BLaER1 treated with 17β-estradiol and CSF1 and Interleukin-3, amounts not matched to agents 10 nM and 100 nM (cell line): ENCODE results near the gene CDC42BPA.

ENCODE experiments used
- H3K27ac ChIP-seq, 11 experiments: shearing (Covaris generic); formaldehyde crosslinking; 2 replicates each; pipeline ENCODE4 v1.8.1; 2022
- H3K27me3 ChIP-seq, 11 experiments: shearing (Covaris generic); formaldehyde crosslinking; 2 replicates each; pipeline ENCODE4 v1.8.1; 2022
- H3K36me3 ChIP-seq, 11 experiments: shearing (Covaris generic); formaldehyde crosslinking; 2 replicates each; pipeline ENCODE4 v1.8.1; 2022
- H3K4me1 ChIP-seq, 10 experiments: shearing (Covaris generic); formaldehyde crosslinking; 2 replicates each; pipeline ENCODE4 v1.8.1; 2022
- H3K4me2 ChIP-seq, 11 experiments: shearing (Covaris generic); formaldehyde crosslinking; 2 replicates each; pipeline ENCODE4 v1.8.1; 2022
- H3K4me3 ChIP-seq, 10 experiments: shearing (Covaris generic); formaldehyde crosslinking; 2 replicates each; pipeline ENCODE4 v1.8.1; 2022
- H3K9ac ChIP-seq, 11 experiments: shearing (Covaris generic); formaldehyde crosslinking; 2 replicates each; pipeline ENCODE4 v1.8.1; 2022
- H3K9me3 ChIP-seq, 11 experiments: shearing (Covaris generic); formaldehyde crosslinking; replicated peaks in 1 of 11; 2 replicates each; pipeline ENCODE4 v1.8.1; 2022
- H4K20me1 ChIP-seq, 11 experiments: shearing (Covaris generic); formaldehyde crosslinking; 2 replicates each; pipeline ENCODE4 v1.8.1; 2022
- Cebpa-rat ChIP-seq, 11 experiments: shearing (Covaris generic); IDR thresholded peaks; 2 replicates each; pipeline ENCODE4 v1.8.1; 2022

CDC42BPA gene

DNA sequence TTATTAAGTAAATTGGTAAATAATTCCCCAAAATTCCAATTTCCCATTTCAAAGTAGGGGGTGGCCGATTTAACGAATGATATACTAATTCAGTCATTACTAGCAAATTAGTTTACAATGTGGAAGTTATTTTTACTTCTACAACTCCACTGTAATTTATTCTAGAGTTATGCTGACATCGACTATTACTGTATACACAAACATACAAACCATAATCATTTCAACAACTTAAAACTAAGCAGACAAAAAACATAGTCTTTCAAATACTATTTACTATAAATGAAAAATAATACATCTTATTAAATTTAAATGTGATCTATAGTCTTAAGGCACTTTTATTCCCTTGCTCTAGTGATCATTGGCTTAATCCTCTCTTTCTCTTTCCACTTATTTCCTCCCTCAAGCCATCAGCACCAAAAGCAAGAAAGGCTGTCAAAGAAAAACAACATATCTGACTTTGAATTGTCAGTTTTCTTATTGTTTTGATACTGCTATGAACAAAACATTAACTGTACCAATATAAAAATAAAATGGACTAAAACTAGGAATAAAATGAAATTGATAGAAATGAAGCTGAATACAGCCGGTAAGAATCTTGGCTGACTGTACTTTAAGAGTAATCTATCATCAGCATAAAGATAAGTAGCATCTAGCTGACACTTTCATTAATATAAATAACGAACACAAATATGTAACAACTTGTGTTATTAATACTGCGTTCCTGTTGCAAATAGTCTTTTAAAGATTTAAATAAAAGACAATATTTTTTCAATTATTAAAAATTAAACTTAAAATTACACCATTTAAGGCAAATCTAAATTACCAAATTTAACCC lies 4.1 kb downstream of the CDC42BPA start:
- Histone ChIP-seq H3K4me1 (peaks cover 13 to 33% (median 25%) of the 10 kb centered on the region in 10 experiments; a peak in 19 of 20 replicates), H3K36me3 (peaks cover 0 to 9% (median 0%) of the 10 kb centered on the region in 11 experiments; a peak in 3 of 22 replicates), H3K9ac (no peak overlapping the region), H3K27ac (no peak overlapping the region), H3K4me3 (no peak overlapping the region), H4K20me1 (peaks cover 0 to 11% (median 0%) of the 10 kb centered on the region in 11 experiments; a peak in 3 of 22 replicates), H3K27me3 (peaks cover 0 to 34% (median 29%) of the 10 kb centered on the region in 11 experiments; a peak in 19 of 22 replicates), H3K4me2 (peak overlapping the region in 6 of 11 experiments; percentile 30 to 97 (median 82); a peak in 8 of 22 replicates), H3K9me3 (peaks cover 0 to 6% (median 0%) of the 10 kb centered on the region in 11 experiments; a peak in 1 of 22 replicates)
- no peak for TF ChIP-seq Cebpa-rat (IDR thresholded peaks at IDR 0.05)

DNA sequence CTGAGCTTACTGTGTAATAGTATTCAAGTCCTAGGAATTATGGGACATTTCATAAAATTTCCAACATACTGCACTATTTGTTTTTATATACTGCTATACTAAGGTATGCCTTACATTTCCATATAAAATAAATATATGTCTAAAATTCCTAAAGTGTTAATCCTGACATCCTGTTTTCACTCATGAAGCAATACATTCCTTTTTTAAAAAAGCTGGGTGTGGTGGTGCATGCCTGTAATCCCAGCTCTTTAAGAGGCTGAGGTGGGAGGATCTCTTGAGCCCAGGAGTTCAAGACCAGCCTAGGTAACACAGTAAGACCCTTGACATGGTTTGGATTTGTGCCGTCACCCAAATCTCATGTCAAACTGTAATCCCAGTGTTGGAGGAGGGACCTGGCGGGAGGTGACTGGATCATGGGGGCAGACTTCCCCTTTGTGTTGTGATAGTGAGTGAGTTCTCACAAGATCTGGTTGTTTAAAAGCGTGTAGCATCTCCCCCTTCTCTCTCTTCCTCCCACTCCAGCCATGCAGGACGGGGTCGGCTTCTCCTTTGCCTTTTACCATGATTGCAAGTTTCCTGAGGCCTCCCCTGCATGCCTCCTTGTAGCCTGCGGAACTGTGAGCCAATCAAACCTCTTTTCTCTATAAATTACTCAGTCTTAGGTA lies 5.8 kb downstream of the CDC42BPA start:
- H3K9me3 ChIP-seq, result peaks cover 0 to 6% (median 0%) of the 10 kb centered on the region in 11 experiments; a peak in 1 of 22 replicates
- peaks cover 0 to 9% (median 0%) of the 10 kb centered on the region in 11 experiments; a peak in 3 of 22 replicates for H3K36me3 ChIP-seq
- peaks cover 0 to 16% (median 12%) of the 10 kb centered on the region in 11 experiments; a peak in 16 of 22 replicates for H3K27me3 ChIP-seq
- H4K20me1 ChIP-seq, result peaks cover 0 to 14% (median 3%) of the 10 kb centered on the region in 11 experiments; a peak in 4 of 22 replicates
- H3K4me2 ChIP-seq, result no peak overlapping the region
- H3K9ac ChIP-seq, result no peak overlapping the region
- H3K4me1 ChIP-seq, result peaks cover 13 to 33% (median 24%) of the 10 kb centered on the region in 10 experiments; a peak in 19 of 20 replicates
- no peak overlapping the region for H3K4me3 ChIP-seq
- H3K27ac ChIP-seq, result no peak overlapping the region
- no peak for TF ChIP-seq Cebpa-rat (IDR thresholded peaks at IDR 0.05)

GRCh38 chr1:227311389-227312001 lies 6.8 kb downstream of the CDC42BPA start:
- Histone ChIP-seq H3K9me3 (peaks cover 0 to 6% (median 0%) of the 10 kb centered on the region in 11 experiments; a peak in 1 of 22 replicates), H3K27ac (no peak overlapping the region), H3K4me2 (no peak overlapping the region), H4K20me1 (peaks cover 0 to 14% (median 3%) of the 10 kb centered on the region in 11 experiments; a peak in 4 of 22 replicates), H3K9ac (no peak overlapping the region), H3K4me1 (peaks cover 7 to 26% (median 17%) of the 10 kb centered on the region in 10 experiments; a peak in 18 of 20 replicates), H3K4me3 (no peak overlapping the region), H3K27me3 (peaks cover 0 to 7% (median 3%) of the 10 kb centered on the region in 11 experiments; a peak in 12 of 22 replicates), H3K36me3 (peaks cover 0 to 9% (median 0%) of the 10 kb centered on the region in 11 experiments; a peak in 3 of 22 replicates)
- TF ChIP-seq Cebpa-rat (IDR thresholded peaks at IDR 0.05), result no peak

GRCh38 chr1:227308367-227309336 lies 9.6 kb downstream of the CDC42BPA start:
- TF ChIP-seq Cebpa-rat (IDR thresholded peaks at IDR 0.05), result no peak
- Histone ChIP-seq H3K4me2 (peak overlapping the region in 3 of 11 experiments; percentile 10 to 20 (median 13); a peak in 1 of 22 replicates), H3K36me3 (peaks cover 0 to 9% (median 0%) of the 10 kb centered on the region in 11 experiments; a peak in 3 of 22 replicates), H3K9me3 (peaks cover 0 to 6% (median 0%) of the 10 kb centered on the region in 11 experiments; a peak in 1 of 22 replicates), H3K4me1 (peaks cover 0 to 15% (median 0%) of the 10 kb centered on the region in 10 experiments; a peak in 4 of 20 replicates), H3K27ac (no peak overlapping the region), H3K9ac (no peak overlapping the region), H3K27me3 (no peaks in the 10 kb centered on the region), H3K4me3 (no peak overlapping the region), H4K20me1 (peaks cover 0 to 6% (median 0%) of the 10 kb centered on the region in 11 experiments; a peak in 2 of 22 replicates)

- no peak overlapping the region for H3K4me3 ChIP-seq
- no peak overlapping the region for H3K27ac ChIP-seq
- H4K20me1 ChIP-seq, result peaks cover 0 to 6% (median 0%) of the 10 kb centered on the region in 11 experiments; a peak in 2 of 22 replicates
- H3K4me1 ChIP-seq, result peaks cover 0 to 15% (median 0%) of the 10 kb centered on the region in 10 experiments; a peak in 4 of 20 replicates
- no peak overlapping the region for H3K4me2 ChIP-seq
- H3K9me3 ChIP-seq, result peaks cover 0 to 6% (median 0%) of the 10 kb centered on the region in 11 experiments; a peak in 1 of 22 replicates
- no peak overlapping the region for H3K9ac ChIP-seq
- TF ChIP-seq Cebpa-rat (IDR thresholded peaks at IDR 0.05), result no peak
- H3K36me3 ChIP-seq, result peaks cover 0 to 6% (median 0%) of the 10 kb centered on the region in 11 experiments; a peak in 1 of 22 replicates
- H3K27me3 ChIP-seq, result no peaks in the 10 kb centered on the region
Measured at GRCh38 chr1:227306689-227307088, 11.6 kb downstream of the CDC42BPA start.

DNA sequence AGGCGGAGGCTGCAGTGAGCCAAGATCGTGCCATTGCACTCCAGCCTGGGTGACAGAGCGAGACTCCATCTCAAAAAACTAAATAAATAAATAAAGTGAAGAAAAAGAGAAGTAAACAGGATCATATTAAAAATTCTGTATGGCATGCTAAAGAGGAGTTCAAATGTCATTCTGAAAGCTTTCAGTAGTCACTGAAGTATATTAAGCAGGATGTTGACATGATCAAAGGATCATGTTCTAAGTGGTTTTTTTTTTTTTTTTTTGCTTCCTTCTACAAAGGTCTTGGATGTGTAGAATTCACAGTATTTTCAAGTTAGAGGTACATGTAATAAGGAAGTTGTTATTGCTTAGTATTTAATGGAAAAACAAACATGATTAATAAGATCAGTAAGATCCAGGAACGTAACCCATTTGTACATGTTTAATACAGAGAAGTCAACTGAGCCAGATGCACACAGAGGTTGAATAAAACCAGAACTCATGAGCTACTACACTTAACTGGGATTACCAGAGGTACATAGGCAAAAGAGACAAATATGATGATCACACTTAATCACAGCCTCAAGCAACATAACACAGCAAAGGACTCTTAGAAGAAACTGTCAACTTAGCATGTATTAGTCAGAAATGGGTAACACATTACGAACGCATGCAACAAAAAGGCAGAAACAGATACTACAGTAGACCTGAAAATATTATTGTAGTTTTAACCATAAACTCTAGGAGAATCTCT lies 12.2 kb downstream of the CDC42BPA start:
- no peak overlapping the region for H3K4me2 ChIP-seq
- H3K27me3 ChIP-seq, result no peaks in the 10 kb centered on the region
- peaks cover 0 to 15% (median 0%) of the 10 kb centered on the region in 10 experiments; a peak in 4 of 20 replicates for H3K4me1 ChIP-seq
- H3K4me3 ChIP-seq, result no peak overlapping the region
- H3K36me3 ChIP-seq, result peaks cover 0 to 3% (median 0%) of the 10 kb centered on the region in 11 experiments; a peak in 1 of 22 replicates
- H3K9me3 ChIP-seq, result peaks cover 0 to 3% (median 0%) of the 10 kb centered on the region in 11 experiments; a peak in 1 of 22 replicates
- H3K9ac ChIP-seq, result no peak overlapping the region
- TF ChIP-seq Cebpa-rat (IDR thresholded peaks at IDR 0.05), result no peak
- H4K20me1 ChIP-seq, result peaks cover 0 to 6% (median 0%) of the 10 kb centered on the region in 11 experiments; a peak in 2 of 22 replicates
- no peak overlapping the region for H3K27ac ChIP-seq

DNA sequence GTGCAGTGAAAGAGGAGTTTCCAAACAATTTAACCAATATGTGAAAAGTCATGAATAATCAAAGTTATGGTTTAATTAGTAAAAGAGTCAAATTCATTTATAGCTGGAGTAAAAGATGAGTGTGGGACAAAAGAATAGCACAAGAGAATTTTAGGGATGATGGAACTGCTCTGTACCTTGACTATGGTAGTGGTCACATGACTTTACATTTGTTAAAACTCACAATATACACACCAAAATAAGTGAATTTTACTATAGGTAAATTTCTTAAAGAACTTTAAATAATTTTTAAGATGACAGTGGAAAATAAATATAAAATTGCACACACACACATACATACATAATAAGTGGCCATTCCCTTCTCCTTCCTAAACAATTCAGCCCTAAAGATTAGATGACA lies 13.6 kb downstream of the CDC42BPA start:
- Histone ChIP-seq H3K9ac (no peak overlapping the region), H3K9me3 (no peaks in the 10 kb centered on the region), H4K20me1 (peaks cover 0 to 6% (median 0%) of the 10 kb centered on the region in 11 experiments; a peak in 2 of 22 replicates), H3K4me3 (no peak overlapping the region), H3K4me2 (no peak overlapping the region), H3K27ac (no peak overlapping the region), H3K27me3 (no peaks in the 10 kb centered on the region), H3K36me3 (no peaks in the 10 kb centered on the region), H3K4me1 (peaks cover 0 to 15% (median 0%) of the 10 kb centered on the region in 10 experiments; a peak in 4 of 20 replicates)
- TF ChIP-seq Cebpa-rat (IDR thresholded peaks at IDR 0.05), result no peak
